IPS DF 6.9 (cell line): ENCODE data around the gene ADAM33.

Source experiments
- DNase-seq: peaks from one replicate; pipeline ENCODE4 v3.0.0-alpha.2; 2013; ENCODE audit warnings: low read depth, low spot score
- H3K27ac ChIP-seq: one replicate; pipeline ENCODE4 v1.5.1; 2013; ENCODE audit warnings: low read length, control low read depth
- H3K27me3 ChIP-seq: 2 replicates; pipeline ENCODE4 v1.6.1; 2013; ENCODE audit warnings: mild to moderate bottlenecking, low read length; ENCODE audit not compliant: control insufficient read depth, insufficient read depth
- H3K36me3 ChIP-seq: 2 replicates; pipeline ENCODE4 v1.6.1; 2013; ENCODE audit warnings: low read length; ENCODE audit not compliant: control insufficient read depth, insufficient read depth
- H3K4me1 ChIP-seq: 2 replicates; pipeline ENCODE4 v1.6.1; 2013; ENCODE audit warnings: low read length; ENCODE audit not compliant: control insufficient read depth, insufficient read depth
- H3K4me3 ChIP-seq: 2 replicates; pipeline ENCODE4 v1.5.1; 2013; ENCODE audit warnings: mild to moderate bottlenecking, low read length
- H3K9me3 ChIP-seq: 2 replicates; pipeline ENCODE4 v1.6.1; 2013; ENCODE audit warnings: low read length, inconsistent platforms; ENCODE audit not compliant: control insufficient read depth, insufficient read depth
- WGBS: extraction: QIAGEN DNeasy Blood & Tissue Kit; methylation state at CpG from one replicate; pipeline ENCODE4 v1.1.7; 2013; ENCODE audit warnings: mixed read lengths, missing lambda C conversion rate; ENCODE audit not compliant: insufficient read length, insufficient coverage; 5-methylcytosine and 5-hydroxymethylcytosine counted together

Gene ADAM33

GRCh38 chr20:3721912-3722311 is 40.1 kb upstream of the ADAM33 start:
- Histone ChIP-seq H3K4me1 (no peaks in the 10 kb centered on the region), H3K36me3 (no peaks in the 10 kb centered on the region), H3K27ac (no peak overlapping the region), H3K9me3 (no peaks in the 10 kb centered on the region), H3K4me3 (no peak overlapping the region), H3K27me3 (no peaks in the 10 kb centered on the region)
- no CpG with 5 or more reads among the region's 4 CpGs for whole genome bisulfite sequencing
- DNase-seq, result no peak

- Histone ChIP-seq H3K36me3 (no peaks in the 10 kb centered on the region), H3K4me1 (no peaks in the 10 kb centered on the region), H3K27me3 (no peaks in the 10 kb centered on the region), H3K4me3 (no peak overlapping the region), H3K9me3 (no peaks in the 10 kb centered on the region), H3K27ac (no peak overlapping the region)
- no CpG with 5 or more reads among the region's 6 CpGs for WGBS
- DNase-seq, result no peak
Observed at GRCh38 chr20:3720626-3721025, 38.8 kb upstream of the ADAM33 start.

- Histone ChIP-seq H3K27me3 (no peaks in the 10 kb centered on the region), H3K4me3 (no peak overlapping the region), H3K27ac (no peak overlapping the region), H3K4me1 (no peaks in the 10 kb centered on the region), H3K36me3 (no peaks in the 10 kb centered on the region), H3K9me3 (no peaks in the 10 kb centered on the region)
- no CpG with 5 or more reads among the region's 2 CpGs for WGBS
- DNase-seq, result no peak
Observed at GRCh38 chr20:3720068-3720467, 38.3 kb upstream of the ADAM33 start.

- no peaks in the 10 kb centered on the region for H3K36me3 ChIP-seq
- H3K4me1 ChIP-seq, result no peaks in the 10 kb centered on the region
- H3K9me3 ChIP-seq, result no peaks in the 10 kb centered on the region
- no peaks in the 10 kb centered on the region for H3K27me3 ChIP-seq
- no CpG with 5 or more reads among the region's 4 CpGs for WGBS
- no peak overlapping the region for H3K27ac ChIP-seq
- H3K4me3 ChIP-seq, result no peak overlapping the region
- DNase-seq, result no peak
Observed at GRCh38 chr20:3719046-3719445, 37.2 kb upstream of the ADAM33 start.

GRCh38 chr20:3716195-3716834 is 34.5 kb upstream of the ADAM33 start:
- DNase-seq, result peak; percentile 47
- Histone ChIP-seq H3K27ac (no peak overlapping the region), H3K9me3 (no peaks in the 10 kb centered on the region), H3K4me1 (no peaks in the 10 kb centered on the region), H3K27me3 (no peaks in the 10 kb centered on the region), H3K36me3 (no peaks in the 10 kb centered on the region), H3K4me3 (no peak overlapping the region)
- WGBS, result no CpG with 5 or more reads among the region's 4 CpGs

GRCh38 chr20:3714092-3714491 is 32.3 kb upstream of the ADAM33 start:
- Histone ChIP-seq H3K4me1 (no peaks in the 10 kb centered on the region), H3K27me3 (no peaks in the 10 kb centered on the region), H3K27ac (no peak overlapping the region), H3K9me3 (no peaks in the 10 kb centered on the region), H3K4me3 (no peak overlapping the region), H3K36me3 (no peaks in the 10 kb centered on the region)
- no CpG with 5 or more reads among the region's 4 CpGs for WGBS
- no peak for DNase-seq

GRCh38 chr20:3712279-3712873 is 30.6 kb upstream of the ADAM33 start, which contains the start of gene SIGLEC1:
SIGLEC1 (minus strand) TSS chr20:3712600; CDS start chr20:3707128, 5,472 bp downstream.
- WGBS, result no CpG with 5 or more reads among the region's 15 CpGs
- no peak within 1 kb of the TSS for H3K27ac ChIP-seq
- no peaks in the 10 kb centered on the region for H3K9me3 ChIP-seq
- H3K4me3 ChIP-seq, result no peak within 1 kb of the TSS
- no peaks in the 10 kb centered on the region for H3K27me3 ChIP-seq
- DNase-seq, result no peak
- no peaks in the 10 kb centered on the region for H3K36me3 ChIP-seq
- no peaks in the 10 kb centered on the region for H3K4me1 ChIP-seq

- no peak overlapping the region for H3K4me3 ChIP-seq
- H3K27ac ChIP-seq, result no peak overlapping the region
- no peaks in the 10 kb centered on the region for H3K4me1 ChIP-seq
- no peaks in the 10 kb centered on the region for H3K9me3 ChIP-seq
- H3K27me3 ChIP-seq, result no peaks in the 10 kb centered on the region
- 100% methylated on average over 1 of the region's 4 CpGs for WGBS
- no peak for DNase-seq
- H3K36me3 ChIP-seq, result no peaks in the 10 kb centered on the region
Observed at GRCh38 chr20:3711484-3711941, 29.7 kb upstream of the ADAM33 start.

GRCh38 chr20:3710703-3711483 is 29.1 kb upstream of the ADAM33 start:
- H3K36me3 ChIP-seq, result no peaks in the 10 kb centered on the region
- no peaks in the 10 kb centered on the region for H3K9me3 ChIP-seq
- peak; percentile 43 for DNase-seq
- H3K27ac ChIP-seq, result no peak overlapping the region
- no peaks in the 10 kb centered on the region for H3K27me3 ChIP-seq
- no peak overlapping the region for H3K4me3 ChIP-seq
- no peaks in the 10 kb centered on the region for H3K4me1 ChIP-seq
- WGBS, result no CpG with 5 or more reads among the region's 18 CpGs

GRCh38 chr20:3710011-3710466 is 28.2 kb upstream of the ADAM33 start:
- H3K9me3 ChIP-seq, result no peaks in the 10 kb centered on the region
- no CpG with 5 or more reads among the region's 6 CpGs for WGBS
- H3K4me1 ChIP-seq, result no peaks in the 10 kb centered on the region
- H3K4me3 ChIP-seq, result no peak overlapping the region
- H3K27me3 ChIP-seq, result no peaks in the 10 kb centered on the region
- H3K27ac ChIP-seq, result no peak overlapping the region
- DNase-seq, result no peak
- no peaks in the 10 kb centered on the region for H3K36me3 ChIP-seq
